ENCODE measurements around the gene PDLIM1.

The PDLIM1 gene, protein sequence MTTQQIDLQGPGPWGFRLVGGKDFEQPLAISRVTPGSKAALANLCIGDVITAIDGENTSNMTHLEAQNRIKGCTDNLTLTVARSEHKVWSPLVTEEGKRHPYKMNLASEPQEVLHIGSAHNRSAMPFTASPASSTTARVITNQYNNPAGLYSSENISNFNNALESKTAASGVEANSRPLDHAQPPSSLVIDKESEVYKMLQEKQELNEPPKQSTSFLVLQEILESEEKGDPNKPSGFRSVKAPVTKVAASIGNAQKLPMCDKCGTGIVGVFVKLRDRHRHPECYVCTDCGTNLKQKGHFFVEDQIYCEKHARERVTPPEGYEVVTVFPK

DNA sequence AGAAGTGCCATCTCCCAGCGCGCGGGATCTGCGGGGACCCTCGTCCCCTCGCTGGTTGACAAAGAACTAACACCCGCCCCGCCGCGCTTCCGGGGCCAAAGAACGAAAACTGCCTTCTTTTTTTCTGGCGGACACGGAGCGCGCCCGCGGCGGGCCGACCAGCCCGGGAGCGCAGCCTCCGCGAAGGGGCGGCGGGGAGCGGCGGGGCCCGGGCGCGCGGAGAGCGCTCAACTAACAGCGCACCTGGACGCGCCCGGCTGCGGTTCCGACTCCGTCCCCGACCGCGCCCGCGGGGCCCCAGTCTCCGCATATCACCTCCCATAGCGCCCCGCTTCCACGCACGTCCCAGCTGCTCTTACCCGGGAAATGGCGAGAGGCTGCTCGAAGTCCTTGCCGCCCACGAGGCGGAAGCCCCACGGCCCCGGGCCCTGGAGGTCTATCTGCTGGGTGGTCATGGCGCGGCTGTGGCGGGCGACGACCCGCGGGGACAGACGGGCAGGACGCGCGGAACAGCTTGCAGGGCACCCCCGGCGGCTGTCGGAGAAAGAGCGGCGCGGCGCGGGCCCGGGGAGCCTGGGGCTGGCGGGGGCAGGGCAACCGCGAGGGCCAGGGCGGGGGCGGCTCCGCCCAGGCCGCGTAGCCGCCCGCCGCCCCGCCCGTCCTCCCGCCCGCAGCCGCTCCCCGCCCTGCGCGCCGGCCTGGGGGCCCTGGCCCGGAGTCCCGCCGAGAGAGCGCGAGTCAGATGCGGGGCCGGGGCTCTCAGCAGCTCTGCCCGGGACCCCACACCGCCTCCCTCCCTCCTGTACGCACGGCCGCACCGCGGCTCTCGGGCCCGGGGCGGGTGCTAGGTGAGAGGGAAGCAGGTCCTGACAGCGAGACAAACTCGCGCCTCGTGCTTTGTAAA lies at the start of gene PDLIM1:
TSS of gene PDLIM1 (minus strand) at position 543 of the 904 bp plus-strand sequence. CDS start at position 455, 88 bp downstream.
- DNase-seq (ENCODE audit: low read depth, low spot score): no peak

DNA sequence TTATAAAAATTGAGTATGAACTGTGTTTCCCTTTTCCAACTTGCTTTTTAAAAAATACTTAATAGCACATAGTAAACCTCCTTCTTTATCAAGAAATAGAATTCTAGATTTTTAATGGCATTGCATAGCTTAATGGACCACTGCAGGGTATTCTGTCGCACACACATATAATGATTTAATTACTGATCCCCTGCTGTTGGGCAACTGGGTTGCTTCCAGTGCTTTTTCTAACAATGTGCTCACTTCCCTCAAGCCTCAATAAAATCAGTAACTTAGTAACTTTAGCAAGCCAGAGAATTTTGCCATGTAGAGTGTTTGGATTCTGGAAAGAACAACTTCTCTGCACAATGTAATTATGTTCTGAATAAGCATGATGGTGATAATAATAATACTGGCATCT lies 49.1 kb upstream of the PDLIM1 start:
- DNase-seq (ENCODE audit: low read depth, low spot score): no peak

DNA sequence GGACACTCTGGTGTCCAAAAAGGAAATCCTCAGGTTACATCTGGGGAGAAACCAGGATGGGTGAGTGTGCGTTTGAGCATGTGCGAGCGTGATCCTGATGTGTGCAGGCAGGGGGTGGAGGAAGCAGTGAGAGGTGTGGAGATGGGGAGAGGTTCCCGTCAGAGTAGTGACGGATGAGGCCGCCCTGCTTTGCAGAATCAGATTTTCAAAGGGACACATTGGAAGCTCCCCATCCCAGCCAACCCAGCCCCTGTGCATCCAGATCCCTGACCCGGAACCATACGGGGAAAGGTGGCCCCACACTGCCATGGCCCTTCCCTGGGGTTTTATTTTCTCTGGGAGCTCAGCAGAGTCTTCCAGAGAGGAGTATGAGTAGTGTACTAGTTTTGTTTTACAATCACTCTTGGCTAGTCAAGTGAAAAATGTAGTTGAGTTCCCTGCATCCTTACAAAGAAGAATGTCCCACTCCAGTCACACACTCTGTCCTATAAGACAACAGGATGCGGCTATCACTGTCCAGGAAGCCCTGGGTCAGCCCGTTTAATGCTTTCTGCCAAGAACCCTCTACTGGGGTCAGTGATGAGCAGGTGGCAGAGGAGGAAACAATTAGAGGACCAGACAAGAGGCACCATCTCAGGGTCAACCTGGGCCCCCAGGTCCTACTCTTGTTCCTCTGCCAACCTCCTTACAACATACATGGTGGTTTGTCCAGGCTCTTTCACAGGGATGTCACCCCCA lies 46.8 kb upstream of the PDLIM1 start:
- DNase-seq (ENCODE audit: low read depth, low spot score): no peak

DNA sequence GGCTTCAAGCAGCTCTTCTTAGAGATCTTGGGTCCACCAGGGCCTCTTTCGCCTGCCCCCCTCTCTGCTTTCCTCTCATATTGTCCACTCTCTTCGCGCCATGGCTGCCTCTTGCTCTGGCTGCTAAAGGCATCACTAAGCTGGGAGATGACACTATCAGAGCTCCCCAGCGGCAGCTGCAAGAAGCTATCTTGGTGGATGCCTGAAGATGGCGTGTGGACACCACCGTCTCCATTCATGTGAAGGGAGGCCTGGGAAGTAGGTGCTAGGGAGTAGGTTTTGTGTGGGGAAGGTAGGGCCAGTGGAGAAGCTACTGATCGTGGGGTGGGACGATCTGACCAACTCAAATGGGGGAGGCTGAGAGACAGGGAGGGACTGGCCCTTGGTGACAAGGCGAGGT lies 45.9 kb upstream of the PDLIM1 start:
- DNase-seq (ENCODE audit: low read depth, low spot score): no peak

DNA sequence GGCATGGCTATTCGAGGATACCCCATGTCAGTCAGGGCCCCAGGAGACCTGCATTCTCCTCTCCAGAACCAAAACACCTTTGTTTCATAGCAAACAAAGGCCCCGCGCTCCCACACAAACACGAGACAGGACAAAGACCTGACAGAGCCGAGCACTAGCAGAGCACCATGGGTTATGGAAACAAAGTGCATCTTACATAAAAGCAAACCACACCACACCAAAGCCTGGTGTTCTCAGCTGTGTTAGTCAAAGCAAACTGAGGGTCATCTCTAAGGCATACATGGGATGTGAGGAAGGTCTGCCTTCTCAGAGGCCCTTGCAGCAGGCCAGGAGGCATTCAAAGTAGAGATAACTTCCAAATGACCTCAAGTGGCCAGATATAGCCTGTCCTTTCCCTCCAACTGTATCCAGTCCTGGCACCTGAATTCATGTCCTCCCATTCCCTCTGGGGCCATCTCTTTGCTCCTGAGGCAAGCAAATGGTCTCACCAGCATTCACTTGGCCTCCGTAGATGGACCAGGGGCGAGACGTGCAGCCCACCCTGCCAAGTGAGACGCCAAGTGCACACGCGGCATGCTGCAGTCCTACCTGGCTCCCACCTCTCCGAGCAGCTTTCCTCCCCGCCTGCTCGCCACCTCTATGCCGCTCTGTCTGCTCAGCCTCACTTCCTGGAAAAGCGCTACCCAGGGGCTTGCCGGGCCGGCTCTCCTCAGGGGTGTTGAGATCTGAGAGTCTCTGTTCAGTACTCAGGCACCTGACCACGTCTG lies 45.3 kb upstream of the PDLIM1 start:
- no peak for DNase-seq (ENCODE audit: low read depth, low spot score)

DNA sequence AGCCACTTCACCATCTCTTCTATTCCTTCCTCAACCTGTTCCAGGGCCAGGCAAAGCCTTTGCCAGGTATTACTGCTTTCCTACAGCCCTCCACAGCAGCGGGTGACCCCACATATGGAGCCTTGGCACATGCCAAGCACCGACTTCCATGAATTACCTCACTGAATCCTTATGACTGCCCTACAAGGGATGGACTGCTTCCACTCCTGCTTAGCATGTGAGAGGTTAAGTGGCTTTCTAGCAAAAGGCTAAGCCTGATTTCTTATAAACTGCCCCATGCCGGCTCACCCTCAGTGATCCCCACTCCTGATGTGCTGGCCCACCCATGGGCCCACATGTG lies 44.0 kb upstream of the PDLIM1 start:
- DNase-seq (ENCODE audit: low read depth, low spot score): no peak

DNA sequence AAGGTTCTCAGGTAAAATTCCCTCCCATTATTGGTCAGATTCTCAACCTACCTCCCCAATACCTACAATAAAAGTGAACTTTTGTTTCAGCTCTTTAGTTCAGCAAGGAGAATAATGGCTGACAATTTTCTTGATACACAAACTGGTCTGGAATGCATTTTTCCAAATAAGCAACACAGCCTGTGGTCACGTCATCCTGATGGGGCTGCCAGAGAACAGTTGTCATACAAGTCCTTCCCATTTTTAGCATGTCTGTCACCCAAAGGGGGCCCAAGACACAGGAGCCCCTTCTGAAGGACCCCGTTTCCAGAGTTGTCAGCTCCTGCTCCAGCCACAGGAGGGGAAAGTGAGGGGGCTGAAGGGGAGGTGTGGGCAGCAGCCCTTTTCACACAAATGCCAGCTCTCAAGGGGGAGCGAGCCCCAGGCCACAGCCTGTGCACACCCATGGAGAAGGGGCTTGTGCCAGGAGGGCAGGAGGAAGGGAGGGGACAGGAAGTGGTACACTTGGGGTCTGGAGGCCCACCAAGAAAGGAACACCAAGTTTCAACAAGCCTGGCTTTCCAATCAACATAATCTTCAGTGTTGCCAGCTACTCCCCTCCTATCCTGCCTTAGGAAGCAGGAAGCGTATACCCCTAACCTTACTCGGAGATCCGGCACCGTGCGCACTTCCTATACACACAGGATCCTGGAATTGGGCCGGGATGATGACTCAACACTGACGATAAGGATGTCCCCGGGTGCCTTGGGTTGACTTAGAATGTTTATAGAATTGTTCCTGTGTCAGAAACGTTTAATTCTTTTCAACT lies 43.4 kb upstream of the PDLIM1 start:
- DNase-seq (ENCODE audit: low read depth, low spot score): no peak

DNA sequence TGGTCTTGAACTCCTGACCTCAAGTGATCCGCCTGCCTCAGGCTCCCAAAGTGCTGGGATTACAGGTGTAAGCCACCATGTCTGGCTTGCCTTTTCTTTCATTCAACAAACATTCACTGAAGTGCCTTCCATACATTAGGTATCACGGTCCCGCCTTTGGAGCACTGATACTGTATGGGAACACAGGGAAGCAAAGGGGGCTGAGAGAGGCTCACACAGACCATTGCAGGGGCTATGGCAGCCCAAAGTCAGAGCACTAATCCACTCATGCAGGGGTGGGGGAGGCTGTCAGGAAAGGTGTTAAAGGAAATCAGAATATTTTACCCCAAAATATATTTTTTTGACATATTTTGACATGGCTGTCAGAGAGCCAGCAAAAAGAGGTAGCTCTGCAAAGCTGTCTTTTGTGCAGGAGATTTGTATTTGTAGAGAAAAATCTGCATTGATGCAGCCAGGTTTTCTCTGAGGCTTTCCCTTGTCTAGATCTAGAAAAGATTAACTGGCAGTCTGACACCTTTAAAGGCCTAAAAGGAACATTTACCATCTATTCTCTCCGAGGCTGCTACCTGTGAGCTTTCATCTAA lies 42.0 kb upstream of the PDLIM1 start:
- DNase-seq (ENCODE audit: low read depth, low spot score): no peak

DNA sequence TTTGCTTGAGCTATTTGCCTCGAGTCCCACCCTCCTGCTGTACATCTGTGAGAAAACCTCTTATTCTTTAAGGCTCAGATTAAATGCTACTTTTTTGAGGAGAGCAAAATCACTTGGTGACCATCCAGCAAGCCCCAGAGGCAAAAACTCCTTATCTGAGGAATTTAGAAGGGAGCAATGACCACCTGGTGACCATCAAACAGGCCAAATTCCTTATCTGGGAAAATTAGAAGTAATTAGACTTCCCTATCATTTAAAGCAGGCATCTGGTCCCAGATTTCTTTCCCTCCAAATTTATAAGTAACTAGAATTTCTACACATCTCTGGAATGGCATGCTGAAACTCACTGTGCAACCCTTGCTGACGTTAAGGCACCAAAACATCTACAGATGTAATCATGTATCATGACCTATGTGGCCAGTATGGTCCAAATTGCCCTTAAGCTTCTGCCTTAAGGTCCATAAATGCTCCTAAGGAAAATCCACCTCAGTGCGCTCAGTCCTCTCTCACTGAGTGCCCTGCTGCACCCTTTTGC lies 40.9 kb upstream of the PDLIM1 start:
- no peak for DNase-seq (ENCODE audit: low read depth, low spot score)

DNA sequence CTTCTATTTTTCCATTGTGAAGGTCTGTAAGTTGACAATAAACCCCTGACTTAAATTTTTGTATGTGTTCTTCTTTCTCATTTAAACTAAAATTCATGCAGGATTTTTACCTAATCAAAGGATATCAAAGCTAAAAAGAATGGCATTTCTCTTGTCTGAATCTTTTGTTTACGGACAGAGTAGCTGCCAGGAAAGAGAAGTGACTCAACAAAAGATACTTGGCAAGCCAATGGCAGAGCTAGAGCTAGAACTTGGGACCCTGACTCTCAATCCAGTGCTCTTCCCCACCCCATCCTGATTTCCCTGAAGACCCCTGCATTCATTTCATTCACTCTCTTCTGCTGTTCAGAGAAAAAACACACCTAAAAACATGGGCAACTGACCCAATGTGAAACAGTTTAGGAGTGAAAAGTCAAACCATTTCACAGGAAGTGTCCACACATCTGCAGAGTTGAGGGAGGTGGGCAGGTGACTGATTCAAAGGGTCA lies 40.2 kb upstream of the PDLIM1 start:
- DNase-seq (ENCODE audit: low read depth, low spot score): no peak

DNA sequence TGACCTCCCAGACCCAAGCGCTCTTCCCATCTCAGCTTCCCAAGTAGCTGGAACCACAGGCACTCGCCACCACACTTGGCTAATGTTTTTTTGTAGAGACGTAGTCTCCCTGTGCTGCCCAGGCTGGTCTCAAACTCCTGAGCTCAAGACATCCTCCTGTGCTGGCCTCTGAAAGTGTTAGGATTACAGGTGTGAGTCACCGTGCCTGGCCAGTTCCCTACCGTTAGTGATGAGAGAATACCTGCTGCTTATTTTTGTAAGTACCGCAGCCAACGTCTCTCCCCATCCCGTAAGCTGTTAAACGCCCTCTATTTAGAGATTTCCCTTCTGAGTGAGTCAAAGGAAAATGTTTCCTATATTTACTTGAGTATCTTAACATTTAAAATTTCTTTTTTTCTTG lies 38.5 kb upstream of the PDLIM1 start:
- DNase-seq (ENCODE audit: low read depth, low spot score): no peak

DNA sequence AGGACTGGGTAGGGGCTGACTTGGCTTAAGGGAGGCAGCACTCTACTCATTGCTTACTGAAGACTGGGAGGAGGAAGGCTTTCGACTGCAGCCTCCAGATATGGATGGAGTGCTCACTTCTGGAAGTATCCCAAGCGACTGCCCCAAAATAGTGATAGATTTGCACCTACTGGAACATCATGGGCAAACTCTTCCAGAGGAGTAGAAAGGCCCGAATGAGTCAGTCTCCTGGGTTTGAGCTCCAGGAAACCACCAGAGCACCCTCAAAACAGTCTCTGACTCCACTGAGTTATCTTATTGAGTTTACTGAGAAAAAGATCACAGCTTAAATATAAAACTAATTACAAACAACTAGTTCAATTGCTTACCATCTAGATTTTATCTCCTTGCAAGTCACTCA lies 37.2 kb upstream of the PDLIM1 start:
- DNase-seq (ENCODE audit: low read depth, low spot score): no peak

DNA sequence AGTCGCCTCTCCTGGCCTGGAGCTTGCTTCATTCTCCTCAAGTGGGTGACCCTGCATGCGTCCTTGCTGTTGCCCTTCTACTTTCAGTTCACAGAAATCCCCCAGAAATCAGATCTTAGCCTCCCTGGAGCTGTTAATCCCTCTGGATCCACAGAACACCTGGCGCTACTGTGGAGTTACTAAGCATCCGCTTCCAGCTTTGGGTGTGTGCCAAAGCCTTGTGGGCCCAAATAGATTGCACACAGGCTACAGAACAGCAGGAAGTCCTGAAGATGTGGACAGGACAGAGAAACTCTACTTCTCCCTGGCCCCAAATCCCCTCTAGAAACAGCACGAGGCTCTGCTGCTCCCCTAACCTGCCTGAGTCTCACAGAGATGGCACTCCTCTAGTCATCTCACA lies 36.6 kb upstream of the PDLIM1 start:
- no peak for DNase-seq (ENCODE audit: low read depth, low spot score)

DNA sequence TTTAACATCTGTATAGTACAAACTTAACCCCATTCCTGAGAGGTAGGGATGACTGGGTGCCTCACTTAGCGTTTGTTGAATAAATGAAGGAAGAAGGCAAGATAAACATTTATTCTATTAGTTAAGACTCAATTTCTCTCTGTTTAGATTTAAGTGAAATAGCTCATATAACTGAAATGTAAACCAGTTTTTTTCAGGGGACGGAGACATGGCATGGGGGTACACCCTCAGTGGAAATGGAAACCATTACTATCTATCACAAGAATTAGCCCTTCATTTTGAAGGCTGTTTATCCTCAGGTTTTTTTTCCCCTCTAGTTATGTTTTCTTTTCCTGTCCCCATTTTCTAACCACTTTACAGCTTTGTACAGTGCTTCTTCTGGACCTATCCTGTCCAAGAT lies 35.6 kb upstream of the PDLIM1 start:
- DNase-seq (ENCODE audit: low read depth, low spot score): no peak

DNA sequence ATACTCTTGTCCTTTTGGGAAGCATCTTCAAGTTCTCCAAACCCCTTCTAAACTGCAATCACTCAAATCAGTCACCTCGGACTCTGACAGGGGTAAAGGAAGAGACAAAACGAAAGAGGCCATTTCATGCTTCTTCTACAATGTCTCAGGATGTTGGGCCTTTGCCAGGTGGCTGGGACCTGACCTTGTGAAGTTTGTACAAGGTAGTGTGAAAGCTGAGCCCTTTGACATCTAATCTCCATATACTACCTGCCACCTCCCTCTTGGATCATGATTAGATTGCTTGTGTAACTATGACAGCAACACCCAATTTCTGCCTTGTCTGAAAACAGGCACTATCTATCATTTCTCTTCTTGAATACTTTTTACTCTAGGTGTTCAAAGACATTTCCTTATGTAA lies 35.1 kb upstream of the PDLIM1 start:
- DNase-seq (ENCODE audit: low read depth, low spot score): no peak

DNA sequence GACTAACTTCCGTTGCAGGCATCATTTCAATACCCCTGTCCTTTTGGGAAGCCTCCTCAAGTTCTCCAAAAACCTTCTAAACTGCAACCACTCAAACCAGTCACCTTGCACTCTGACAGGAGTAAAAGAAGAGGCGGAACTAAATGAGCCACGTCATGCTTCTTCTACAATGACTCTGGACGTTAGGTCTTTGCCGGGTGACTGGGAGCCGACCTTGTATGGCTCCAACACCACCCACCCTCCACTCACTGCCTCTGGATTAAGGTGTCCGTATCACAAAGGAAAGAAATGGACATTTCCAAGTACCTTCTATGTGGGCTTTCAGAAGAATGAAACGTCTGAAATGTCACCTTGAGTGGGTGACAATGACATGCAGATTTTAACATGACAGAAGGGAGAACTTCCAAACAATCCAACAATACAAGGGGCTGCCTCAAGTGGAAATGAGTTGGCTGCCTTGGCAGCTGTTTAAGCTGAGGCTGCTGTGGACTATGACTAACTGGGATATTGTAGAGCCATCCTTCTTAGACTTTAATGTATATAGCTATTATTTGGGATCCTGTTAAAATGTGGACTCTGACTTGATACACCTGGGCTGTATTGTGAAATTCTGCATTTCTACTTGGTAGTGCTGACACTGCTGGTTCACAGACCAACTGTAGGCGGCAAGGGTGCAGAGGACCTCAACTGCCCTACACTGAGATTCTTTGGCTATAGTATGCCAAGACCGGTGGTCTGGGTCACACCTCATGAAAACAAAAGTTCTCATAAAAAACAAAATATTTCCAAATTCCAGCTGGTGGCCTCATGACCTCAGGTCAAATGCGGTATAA lies 33.8 kb upstream of the PDLIM1 start:
- DNase-seq (ENCODE audit: low read depth, low spot score): no peak

DNA sequence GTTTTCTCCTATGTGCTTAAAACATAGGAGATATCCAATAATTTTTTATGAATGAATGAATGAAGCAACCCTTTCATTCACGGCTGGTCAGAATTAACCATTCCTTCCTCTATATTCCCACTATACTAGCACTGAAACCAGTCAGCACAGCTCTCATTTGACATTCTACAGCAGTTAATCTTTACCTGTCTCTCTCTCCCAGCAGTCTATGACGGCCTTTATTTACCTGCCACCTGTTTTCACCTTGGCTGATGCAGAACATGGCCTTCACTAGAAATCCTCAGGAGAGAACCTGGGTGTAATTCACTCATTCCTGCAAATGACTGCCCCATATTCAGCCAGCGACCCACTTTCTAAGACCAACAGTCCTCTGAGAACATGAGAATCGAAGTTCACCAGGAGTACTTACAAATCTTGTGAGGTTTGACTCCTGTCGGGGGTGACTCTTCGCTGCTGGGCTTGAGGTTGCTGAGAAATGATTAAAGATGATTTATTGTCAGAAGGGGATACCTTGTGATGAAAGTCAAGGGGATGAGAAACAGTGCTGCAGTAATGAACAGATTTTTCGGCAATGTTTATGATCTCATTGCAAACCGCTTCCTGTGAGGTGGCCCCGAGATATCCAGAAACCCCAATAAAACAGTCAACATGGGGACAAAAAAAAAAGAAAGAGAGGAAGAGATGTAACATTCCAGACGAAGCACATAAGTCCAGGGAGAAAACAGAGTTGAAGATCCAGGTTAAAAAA lies 30.9 kb upstream of the PDLIM1 start:
- DNase-seq (ENCODE audit: low read depth, low spot score): no peak

DNA sequence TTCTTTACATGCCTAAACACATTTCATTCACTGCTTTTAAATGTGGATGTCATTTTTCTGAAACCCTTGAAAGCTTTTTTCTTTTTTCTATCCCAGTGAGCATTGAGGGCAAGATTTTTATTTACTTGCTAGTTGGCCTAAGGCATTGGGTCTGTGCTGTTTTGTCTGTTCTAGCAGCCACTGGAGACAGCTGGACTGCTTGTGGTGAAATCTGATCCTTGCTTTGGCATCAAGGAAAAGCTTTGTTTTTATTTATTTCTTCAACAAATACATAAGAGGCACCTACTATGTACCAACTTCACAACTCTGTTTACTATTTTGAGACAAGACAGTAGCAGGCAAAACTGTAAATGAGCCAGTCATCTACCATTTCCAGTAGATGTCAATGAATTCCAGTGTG lies 28.4 kb upstream of the PDLIM1 start:
- no peak for DNase-seq (ENCODE audit: low read depth, low spot score)

All from iPS DF 19.7 (cell line).